ENCODE data around the gene TET3. TPM values are rescaled to one million over a fixed set of nuclear protein-coding genes. Genes with fewer than 3 reads are reported as not detected.

Gene TET3
- total and polyA plus RNA-seq, 2 donors (not counting 3 experiments of a cell fraction or from before 2014, with no cell fraction given), result 3.4 to 15.6 TPM

DNA sequence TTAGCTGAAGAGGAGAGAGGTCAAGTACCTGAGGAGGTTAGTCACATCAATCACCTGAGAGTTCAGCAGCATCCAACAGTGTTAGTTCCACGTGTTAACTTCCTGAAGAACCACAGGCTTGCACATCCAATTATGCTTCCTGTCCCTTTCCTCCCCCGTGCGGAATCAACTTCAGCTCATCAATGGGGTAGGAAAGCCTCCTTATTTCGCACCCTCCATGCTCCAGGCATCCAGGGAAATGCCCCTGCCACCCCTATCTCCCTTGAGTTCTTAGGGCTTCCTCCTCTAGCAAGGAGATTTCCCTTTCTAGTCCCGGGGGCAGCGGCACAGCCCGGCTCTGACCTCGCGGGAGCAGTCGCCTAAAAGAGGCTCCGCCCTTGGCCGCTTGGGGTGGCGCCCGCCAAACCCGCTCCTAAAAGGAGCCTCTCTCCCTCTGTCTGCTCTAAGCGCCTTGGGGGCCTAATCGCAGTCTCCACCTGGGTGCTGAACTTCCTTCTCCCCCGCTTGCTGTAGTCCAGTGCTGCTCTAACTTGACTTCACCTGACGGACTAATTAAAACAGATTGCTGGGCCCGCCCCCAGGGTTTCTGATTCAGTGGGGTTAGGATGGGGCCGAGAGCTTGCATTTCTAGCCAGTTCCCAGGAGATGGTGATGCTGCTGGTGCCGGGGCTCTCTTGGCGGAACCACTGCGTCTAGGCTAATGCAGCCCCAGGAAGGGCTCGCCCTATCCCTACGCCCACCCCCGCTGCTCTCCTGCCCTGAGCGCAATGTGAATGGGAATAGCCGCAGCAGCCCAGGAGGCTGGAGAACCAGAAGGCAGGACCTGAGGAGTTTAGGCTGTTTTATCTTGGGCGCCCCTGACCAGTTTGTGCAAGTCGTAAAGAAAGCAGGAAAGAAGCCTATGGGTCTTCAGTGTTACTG lies 3.4 kb upstream of the TET3 start:
- peak overlapping the region; percentile 76 for H3K4me2 ChIP-seq (ENCODE audit: insufficient read depth, low read length)
- no peak overlapping the region for H3K27ac ChIP-seq (ENCODE audit: insufficient read depth, low read depth, low read length)
- ChIA-PET POLR2A (interaction anchor here (0.5 kb wide), 1 partner anchor 45 kb away, joined by 3 read pairs; no protein-coding TSS in a partner anchor), CTCF (interaction anchor here (1.1 to 1.6 kb wide), 2 partner anchors 21 to 139 kb away, joined by 3 to 4 read pairs; no protein-coding TSS in a partner anchor)
- peak overlapping the region; percentile 82 for H2AFZ ChIP-seq (ENCODE audit: low read depth, low read length)
- BruUV-seq (replicated peaks), result no TSS peak
- dilution Hi-C loops (cut with MboI; ENCODE audit: extremely low pct_ligation_motif_present, low sequenced_read_pairs) (no loop called here), intact Hi-C loops (cut with micrococcal nuclease) (loop anchor here (10.0 kb wide), 1 partner anchor 163 kb away; the partner anchor contains the start of gene BOLA3)
- peak overlapping the region in 2 of 3 experiments; percentile 8 to 30 for H3K4me3 ChIP-seq (replicated peaks in 1 of 3; ENCODE audit: insufficient read depth in 1 of 3, low read depth in 1 of 3, low read length in 3 of 3)
- H3K9ac ChIP-seq (replicated peaks; ENCODE audit: extremely low read depth, insufficient read depth, low read length), result no peak overlapping the region
- H3K36me3 ChIP-seq (ENCODE audit: control insufficient read depth in 2 of 2, extremely low read depth in 1 of 2, insufficient read depth in 2 of 2, low read length in 2 of 2), result no peaks in the 10 kb centered on the region
- DNase-seq (ENCODE audit: low read depth, low spot score) (no peak), FAIRE-seq (peak; percentile 37)
- H4K20me1 ChIP-seq (replicated peaks; ENCODE audit: control insufficient read depth, extremely low read depth, insufficient read depth, low read length), result no peaks in the 10 kb centered on the region
- peaks cover 8% of the 10 kb centered on the region for H3K79me2 ChIP-seq (ENCODE audit: control insufficient read depth, insufficient read depth, low read length)
- no peaks in the 10 kb centered on the region for H3K9me1 ChIP-seq (replicated peaks; ENCODE audit: control insufficient read depth, extremely low read depth, insufficient read depth, low read length)
- H3K9me3 ChIP-seq (replicated peaks; ENCODE audit: control insufficient read depth, insufficient read depth, low read length), result no peaks in the 10 kb centered on the region
- no peaks in the 10 kb centered on the region for H3K27me3 ChIP-seq (ENCODE audit: control insufficient read depth in 2 of 2, insufficient read depth in 2 of 2, low read length in 2 of 2)
- peaks cover 37% of the 10 kb centered on the region for H3K4me1 ChIP-seq (ENCODE audit: control insufficient read depth, extremely low read depth, insufficient read depth, low read length)
- TF ChIP-seq EZH2 (IDR thresholded peaks at IDR 0.05; ENCODE audit: borderline replicate concordance, low read depth, low read length, severe bottlenecking) (no peak), MYC (IDR thresholded peaks at IDR 0.05; ENCODE audit: low read depth, low read length) (no peak), POLR2AphosphoS5 (IDR thresholded peaks at IDR 0.05; ENCODE audit: insufficient read depth, low read depth, low read length) (no peak), JUN (IDR thresholded peaks at IDR 0.05; ENCODE audit: borderline replicate concordance, insufficient read depth, insufficient read length, low read depth) (no peak), POLR2A (IDR thresholded peaks at IDR 0.05; ENCODE audit: low read depth, low read length) (no peak), FOS (IDR thresholded peaks at IDR 0.05; ENCODE audit: borderline replicate concordance, insufficient read depth, low read length) (no peak), GATA2 (IDR thresholded peaks at IDR 0.05; ENCODE audit: insufficient read depth, insufficient read length, low read depth, low read length) (no peak)
- TF ChIP-seq, protein P1, sequence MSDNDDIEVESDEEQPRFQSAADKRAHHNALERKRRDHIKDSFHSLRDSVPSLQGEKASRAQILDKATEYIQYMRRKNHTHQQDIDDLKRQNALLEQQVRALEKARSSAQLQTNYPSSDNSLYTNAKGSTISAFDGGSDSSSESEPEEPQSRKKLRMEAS (IDR thresholded peaks at IDR 0.05; ENCODE audit: insufficient read depth, insufficient read length), result no peak
- TF ChIP-seq, protein P2, sequence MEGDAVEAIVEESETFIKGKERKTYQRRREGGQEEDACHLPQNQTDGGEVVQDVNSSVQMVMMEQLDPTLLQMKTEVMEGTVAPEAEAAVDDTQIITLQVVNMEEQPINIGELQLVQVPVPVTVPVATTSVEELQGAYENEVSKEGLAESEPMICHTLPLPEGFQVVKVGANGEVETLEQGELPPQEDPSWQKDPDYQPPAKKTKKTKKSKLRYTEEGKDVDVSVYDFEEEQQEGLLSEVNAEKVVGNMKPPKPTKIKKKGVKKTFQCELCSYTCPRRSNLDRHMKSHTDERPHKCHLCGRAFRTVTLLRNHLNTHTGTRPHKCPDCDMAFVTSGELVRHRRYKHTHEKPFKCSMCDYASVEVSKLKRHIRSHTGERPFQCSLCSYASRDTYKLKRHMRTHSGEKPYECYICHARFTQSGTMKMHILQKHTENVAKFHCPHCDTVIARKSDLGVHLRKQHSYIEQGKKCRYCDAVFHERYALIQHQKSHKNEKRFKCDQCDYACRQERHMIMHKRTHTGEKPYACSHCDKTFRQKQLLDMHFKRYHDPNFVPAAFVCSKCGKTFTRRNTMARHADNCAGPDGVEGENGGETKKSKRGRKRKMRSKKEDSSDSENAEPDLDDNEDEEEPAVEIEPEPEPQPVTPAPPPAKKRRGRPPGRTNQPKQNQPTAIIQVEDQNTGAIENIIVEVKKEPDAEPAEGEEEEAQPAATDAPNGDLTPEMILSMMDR (IDR thresholded peaks at IDR 0.05; ENCODE audit: extremely low read depth in 1 of 2, insufficient read depth in 1 of 2, low read depth in 1 of 2, low read length in 2 of 2), result no peak

Measured in endothelial cell of umbilical vein (primary cell).